Skin of body (tissue), 2 donors: Measurements from ENCODE around the gene SPDYE2. TPM values are rescaled to one million over a fixed set of nuclear protein-coding genes. Genes with fewer than 3 reads are reported as not detected.
"Not testable (repeated sequence)": the region's sequence is repeated elsewhere in the genome, so short reads cannot be mapped to it uniquely, and the experiment has no call there.

ENCODE experiments used
- DNase-seq: peaks from one replicate; lab custom pipeline; 2025; lab: John Stamatoyannopoulos, UW
- total RNA-seq: library from RNA; depleted of rRNA; stranded (reverse); fragments of >200 nt; gene quantifications from one replicate; pipeline ENCODE4 v1.2.3, GENCODE V29; 2014

The SPDYE2 gene
- total RNA-seq, 1 donor from 2014 or later, result not detected

DNA sequence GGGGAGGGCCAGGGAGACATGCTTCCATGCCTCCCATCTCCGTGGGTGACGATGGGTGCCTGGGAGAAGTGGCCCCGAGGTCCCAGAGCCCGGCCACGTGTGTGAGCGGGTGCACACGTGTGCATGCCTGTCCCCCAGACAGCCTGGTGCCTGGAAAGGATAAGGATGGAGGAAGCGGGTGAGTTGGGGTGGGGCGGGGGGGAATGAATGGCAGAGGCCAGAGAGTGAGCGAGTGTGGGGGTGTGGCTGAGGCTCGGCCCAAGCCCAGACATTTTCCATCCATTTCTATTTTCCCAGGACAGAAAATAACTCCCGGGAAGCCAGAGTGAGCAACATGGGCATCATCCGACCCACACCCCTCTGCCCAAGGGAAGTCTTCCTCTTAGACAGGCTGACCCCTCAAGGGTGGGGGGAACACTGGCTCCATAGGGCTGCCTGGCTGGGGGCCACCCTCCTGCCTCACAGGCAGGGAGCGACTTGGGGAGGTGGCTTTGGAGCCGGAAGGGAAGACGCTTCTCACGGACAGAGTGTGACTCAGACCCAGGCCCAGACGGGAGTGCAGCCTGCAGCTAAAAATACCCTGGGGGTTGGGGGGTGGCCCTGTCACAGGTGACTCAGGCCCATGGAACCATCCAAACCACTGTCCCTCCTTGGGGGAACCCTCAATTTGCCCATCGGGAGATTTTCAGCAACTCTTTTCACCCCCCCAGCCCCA, 53.6 kb downstream of the SPDYE2 start:
- DNase-seq, result not testable (repeated sequence)

- not testable (repeated sequence) for DNase-seq
Observed at GRCh38 chr7:102606848-102607247, 55.8 kb downstream of the SPDYE2 start.

DNA sequence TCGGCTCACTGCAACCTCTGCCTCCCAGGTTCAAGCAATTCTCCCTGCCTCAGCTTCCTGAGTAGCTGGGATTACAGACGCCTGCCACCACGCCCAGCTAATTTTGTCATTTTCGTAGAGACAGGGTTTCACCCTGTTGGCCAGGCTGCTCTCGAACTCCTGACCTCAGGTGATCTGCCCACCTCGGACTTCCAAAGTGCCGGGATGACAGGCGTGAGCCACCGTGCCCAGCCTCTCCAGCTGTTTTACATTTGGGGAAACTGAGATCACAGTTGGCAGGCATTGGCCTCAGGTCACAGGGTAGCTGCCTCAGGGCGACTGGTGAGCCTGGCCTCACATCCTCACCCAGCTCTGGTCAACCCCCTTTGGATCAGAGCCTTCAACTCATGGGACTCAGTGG, 58.7 kb downstream of the SPDYE2 start:
- DNase-seq, result not testable (repeated sequence)

DNA sequence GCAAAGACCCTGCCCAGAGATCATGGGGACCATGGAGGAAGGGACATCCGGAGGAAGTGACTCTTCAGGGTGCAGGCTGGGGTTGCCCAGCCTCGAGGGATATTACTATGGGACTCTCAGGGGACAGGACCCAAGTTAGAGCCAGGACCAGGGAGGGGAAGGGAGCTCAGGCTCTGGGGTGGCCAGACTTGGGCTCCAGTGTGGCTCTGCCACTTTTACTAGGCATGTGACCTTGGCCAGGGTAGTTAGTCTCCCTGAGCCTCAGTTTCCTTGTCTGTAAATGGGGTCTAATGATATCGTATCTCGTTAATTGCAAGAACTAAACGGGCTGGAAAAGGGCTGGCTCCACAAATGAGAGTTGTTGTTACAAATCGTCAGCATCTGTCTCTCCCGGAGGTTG, 59.4 kb downstream of the SPDYE2 start:
- not testable (repeated sequence) for DNase-seq

DNA sequence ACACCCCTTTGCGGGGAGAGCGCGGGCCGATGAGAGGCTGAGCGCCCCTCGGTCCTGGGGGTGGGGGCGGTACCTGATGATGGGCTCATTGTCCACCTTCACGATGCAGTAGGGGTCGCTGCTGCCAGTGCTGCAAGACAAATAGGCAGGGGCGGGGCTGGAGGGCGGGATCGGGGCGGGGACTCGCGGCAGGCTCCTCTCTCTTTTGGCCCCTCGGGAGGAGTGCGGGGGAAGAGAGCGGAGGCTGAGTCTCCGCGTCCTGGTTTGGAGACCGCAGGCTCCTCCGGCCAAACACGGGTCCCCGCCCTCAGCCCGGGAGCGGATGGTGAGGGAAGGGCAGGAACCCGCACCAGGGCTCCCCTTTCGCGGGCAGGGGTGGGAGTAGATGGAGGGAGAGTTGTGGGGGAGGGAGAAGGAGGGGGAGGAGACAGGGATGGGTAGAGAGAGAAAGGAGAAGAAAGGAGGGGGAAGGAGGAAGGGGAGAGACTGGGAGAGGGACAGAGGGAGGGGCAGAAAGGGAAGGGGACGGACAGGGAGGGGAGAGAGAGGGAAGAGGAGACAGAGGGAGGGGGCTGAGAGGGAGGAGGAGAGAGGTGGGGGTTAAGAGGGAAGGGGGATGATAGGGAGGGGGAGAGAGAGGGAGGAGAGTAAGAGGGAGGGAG, 60.1 kb downstream of the SPDYE2 start:
- DNase-seq, result not testable (repeated sequence)

- DNase-seq, result not testable (repeated sequence)
Observed at GRCh38 chr7:102611675-102612325, 60.8 kb downstream of the SPDYE2 start.

Other genes with a start within 250 kb of the SPDYE2 start
- not detected for gene SPDYE6, start 194.8 kb upstream of the SPDYE2 start, total RNA-seq
- 18.0 TPM for gene PRKRIP1, start 154.9 kb upstream of the SPDYE2 start, total RNA-seq
- 5.2 TPM for gene ORAI2, start 117.7 kb upstream of the SPDYE2 start, total RNA-seq
- gene ALKBH4, start 86.4 kb upstream of the SPDYE2 start, total RNA-seq, result 7.1 TPM
- gene LRWD1, start 86.2 kb upstream of the SPDYE2 start, total RNA-seq, result 8.0 TPM
- 12.4 TPM for gene POLR2J, start 72.3 kb upstream of the SPDYE2 start, total RNA-seq
- 6.7 TPM for gene RASA4B, start 33.4 kb upstream of the SPDYE2 start, total RNA-seq
- gene UPK3BL2, start 7.5 kb upstream of the SPDYE2 start, total RNA-seq, result 16.2 TPM
- gene POLR2J3, start 21.4 kb downstream of the SPDYE2 start, total RNA-seq, result 27.6 TPM
- gene RASA4, start 65.5 kb downstream of the SPDYE2 start, total RNA-seq, result 26.5 TPM
- gene UPK3BL1, start 91.6 kb downstream of the SPDYE2 start, total RNA-seq, result 37.9 TPM
- not detected for gene SPDYE2B, start 99.1 kb downstream of the SPDYE2 start, total RNA-seq
- gene POLR2J2, start 120.4 kb downstream of the SPDYE2 start, total RNA-seq, result 3.6 TPM
- 11.0 TPM for gene FAM185A, start 197.8 kb downstream of the SPDYE2 start, total RNA-seq